Activated T-cell treated with anti-CD3 and anti-CD28 coated beads for 1 hour (primary cell): ENCODE data around the gene TEN1.
A peak's percentile ranks its signal among the peaks of the same experiment; 100 is the strongest.
"Not testable (repeated sequence)": the region's sequence is repeated elsewhere in the genome, so short reads cannot be mapped to it uniquely, and the experiment has no call there.

Source experiments
- DNase-seq: peaks from one replicate; pipeline ENCODE4 v3.0.0-alpha.2; 2020; ENCODE audit warnings: low read depth

The TEN1 gene

GRCh38 chr17:75978938-75979704 lies at the start of gene TEN1, which contains the start of gene ACOX1:
Gene TEN1, plus strand, starts transcription at chr17:75979240. Its CDS starts 6,953 bp downstream, at chr17:75986193.
Gene ACOX1, minus strand, starts transcription at chr17:75979166. Its CDS starts 93 bp downstream, at chr17:75979073.
- peak; percentile 96 for DNase-seq

- no peak for DNase-seq
Observed at GRCh38 chr17:75931062-75931461, 48.0 kb upstream of the TEN1 start.

GRCh38 chr17:75932852-75933251 lies 46.2 kb upstream of the TEN1 start:
- DNase-seq, result no peak

- DNase-seq, result no peak
Observed at GRCh38 chr17:75933808-75934207, 45.2 kb upstream of the TEN1 start.

GRCh38 chr17:75937652-75938051 lies 41.4 kb upstream of the TEN1 start:
- no peak for DNase-seq

- peak; percentile 80 for DNase-seq
Observed at GRCh38 chr17:75940727-75941441, 38.2 kb upstream of the TEN1 start, which contains the start of gene FBF1. Gene FBF1, minus strand, starts transcription at chr17:75941042. Its CDS starts 2,893 bp downstream, at chr17:75938149.

GRCh38 chr17:75941442-75941819 lies 37.6 kb upstream of the TEN1 start:
- DNase-seq, result no peak

GRCh38 chr17:75942473-75942872 lies 36.6 kb upstream of the TEN1 start:
- no peak for DNase-seq

GRCh38 chr17:75943491-75943890 lies 35.5 kb upstream of the TEN1 start:
- no peak for DNase-seq

- no peak for DNase-seq
Observed at GRCh38 chr17:75945211-75945610, 33.8 kb upstream of the TEN1 start.

GRCh38 chr17:75950421-75950820 lies 28.6 kb upstream of the TEN1 start:
- no peak for DNase-seq

GRCh38 chr17:75950855-75951554 lies 28.0 kb upstream of the TEN1 start:
- no peak for DNase-seq

GRCh38 chr17:75959051-75959838 lies 19.8 kb upstream of the TEN1 start:
- DNase-seq, result no peak

- DNase-seq, result no peak
Observed at GRCh38 chr17:75959839-75960511, 19.1 kb upstream of the TEN1 start.

- no peak for DNase-seq
Observed at GRCh38 chr17:75965468-75965867, 13.6 kb upstream of the TEN1 start.

GRCh38 chr17:75969044-75969443 lies 10.0 kb upstream of the TEN1 start:
- DNase-seq, result not testable (repeated sequence)

- DNase-seq, result no peak
Observed at GRCh38 chr17:75970011-75970523, 9.0 kb upstream of the TEN1 start.

- DNase-seq, result no peak
Observed at GRCh38 chr17:75970626-75971025, 8.4 kb upstream of the TEN1 start.

- DNase-seq, result not testable (repeated sequence)
Observed at GRCh38 chr17:75975187-75975586, 3.9 kb upstream of the TEN1 start.

- DNase-seq, result no peak
Observed at GRCh38 chr17:75975757-75976174, 3.3 kb upstream of the TEN1 start.
